A673 (cell line): Measurements from ENCODE around the gene RPP25L. TPM values are rescaled to one million over a fixed set of nuclear protein-coding genes. Genes with fewer than 3 reads are reported as not detected.

ENCODE experiments used
- BruUV-seq: library from RNA; stranded (reverse); fragments of 400-500 nt; replicated peaks from 2 replicates; lab custom pipeline; 2021; lab: Mats Ljungman, UMichigan
- CTCF ChIA-PET: fragments of 300-600 bp; sonication (Branson Sonifier 250); formaldehyde crosslinking; loops from one replicate; lab custom pipeline; 2022; ENCODE audit warnings: antibody characterized with exemption; lab: Charles Lee
- POLR2A ChIA-PET: fragments of 300-600 bp; sonication (Branson Sonifier 250); formaldehyde crosslinking; loops from one replicate; lab custom pipeline; 2022; ENCODE audit warnings: antibody characterized with exemption; ENCODE audit not compliant: low non-redundant PET; lab: Charles Lee
- DNase-seq: peaks from one replicate; pipeline ENCODE4 v3.0.0-alpha.2; 2015; ENCODE audit warnings: low spot score
- H3K27ac ChIP-seq: fragments of 200-600 bp; sonication (generic); 2 replicates; pipeline ENCODE4 v1.5.1; 2016; ENCODE audit warnings: mixed run types, low read depth, mild to moderate bottlenecking, mixed read lengths, antibody characterized with exemption, low read length; ENCODE audit not compliant: poor library complexity, severe bottlenecking
- H3K27me3 ChIP-seq: fragments of 200-600 bp; sonication (generic); replicated peaks from 2 replicates; pipeline ENCODE4 v1.6.1; 2017; ENCODE audit warnings: mixed run types, low read depth, mild to moderate bottlenecking, mixed read lengths, antibody characterized with exemption, low read length; ENCODE audit not compliant: insufficient read depth, poor library complexity
- H3K36me3 ChIP-seq: fragments of 200-600 bp; sonication (generic); 2 replicates; pipeline ENCODE4 v1.6.1; 2016; ENCODE audit warnings: mixed run types, mild to moderate bottlenecking, mixed read lengths, antibody characterized with exemption, low read length; ENCODE audit not compliant: insufficient read depth, poor library complexity, severe bottlenecking
- H3K4me1 ChIP-seq: fragments of 200-600 bp; sonication (generic); 2 replicates; pipeline ENCODE4 v1.6.1; 2017; ENCODE audit warnings: mixed run types, mild to moderate bottlenecking, mixed read lengths, antibody characterized with exemption, low read length; ENCODE audit not compliant: insufficient read depth, poor library complexity, severe bottlenecking
- H3K4me3 ChIP-seq: fragments of 200-600 bp; sonication (generic); 2 replicates; pipeline ENCODE4 v1.5.1; 2016; ENCODE audit warnings: low read depth, mixed run types, mild to moderate bottlenecking, mixed read lengths, low read length; ENCODE audit not compliant: poor library complexity, severe bottlenecking
- H3K9me3 ChIP-seq: fragments of 200-600 bp; sonication (generic); 2 replicates; pipeline ENCODE4 v1.6.1; 2016; ENCODE audit warnings: mixed run types, low read depth, mild to moderate bottlenecking, mixed read lengths, antibody characterized with exemption, low read length; ENCODE audit not compliant: poor library complexity, severe bottlenecking
- EZH2 ChIP-seq: fragments of 200-600 bp; sonication (generic); IDR thresholded peaks from 2 replicates; pipeline ENCODE4 v1.6.1; 2017; ENCODE audit warnings: borderline replicate concordance, low read depth, mild to moderate bottlenecking, mixed read lengths, antibody characterized with exemption, low read length; ENCODE audit not compliant: poor library complexity, severe bottlenecking
- intact Hi-C: fragments of 100-400 bp; cut with micrococcal nuclease; formaldehyde crosslinking; loops from one replicate; pipeline ENCODE4 v1.10.0; 2022; ENCODE audit not compliant: unreplicated experiment
- total RNA-seq: library from RNA; stranded (reverse); gene quantifications from 2 replicates; pipeline ENCODE4 v1.2.3, GENCODE V29; 2021
- TF ChIP-seq, protein P1 (sequence below): fragments of 300-800, 200-600 bp; sonication (generic); conservative IDR thresholded peaks from 2 replicates; pipeline ENCODE4 v1.5.1; 2017; ENCODE audit warnings: low read depth, mild to moderate bottlenecking, antibody characterized with exemption, low read length, moderate library complexity, mixed read lengths

The RPP25L gene
- total RNA-seq, 1 experiment from 2014 or later: 19.7 TPM

DNA sequence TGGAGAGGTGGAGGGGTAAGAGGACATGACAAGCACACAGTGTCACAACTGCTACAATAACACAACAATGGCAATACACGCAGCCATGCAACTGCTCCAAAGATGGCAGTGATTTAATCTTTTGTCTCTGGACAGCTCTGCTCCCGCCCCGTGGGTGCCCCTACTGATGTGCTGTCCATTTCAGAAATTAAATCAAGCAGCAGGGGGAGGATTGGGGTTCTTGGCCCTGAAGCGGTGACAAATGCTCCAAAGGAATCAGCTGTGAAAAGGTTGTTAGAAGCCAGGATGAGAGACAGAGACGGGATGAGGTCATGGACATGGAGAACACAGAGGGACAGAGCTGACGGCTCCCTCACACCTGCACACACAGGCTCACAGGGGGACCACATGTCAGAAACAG lies 44.9 kb downstream of the RPP25L start:
- Histone ChIP-seq H3K36me3 (no peaks in the 10 kb centered on the region), H3K27ac (no peak overlapping the region), H3K4me3 (no peak overlapping the region), H3K27me3 (no peaks in the 10 kb centered on the region), H3K9me3 (no peaks in the 10 kb centered on the region), H3K4me1 (no peaks in the 10 kb centered on the region)
- CTCF ChIA-PET: no interaction called here
- POLR2A ChIA-PET: no interaction called here
- no peak for DNase-seq
- intact Hi-C loops: no loop called here
- BruUV-seq: no TSS peak
- TF ChIP-seq, protein P1, sequence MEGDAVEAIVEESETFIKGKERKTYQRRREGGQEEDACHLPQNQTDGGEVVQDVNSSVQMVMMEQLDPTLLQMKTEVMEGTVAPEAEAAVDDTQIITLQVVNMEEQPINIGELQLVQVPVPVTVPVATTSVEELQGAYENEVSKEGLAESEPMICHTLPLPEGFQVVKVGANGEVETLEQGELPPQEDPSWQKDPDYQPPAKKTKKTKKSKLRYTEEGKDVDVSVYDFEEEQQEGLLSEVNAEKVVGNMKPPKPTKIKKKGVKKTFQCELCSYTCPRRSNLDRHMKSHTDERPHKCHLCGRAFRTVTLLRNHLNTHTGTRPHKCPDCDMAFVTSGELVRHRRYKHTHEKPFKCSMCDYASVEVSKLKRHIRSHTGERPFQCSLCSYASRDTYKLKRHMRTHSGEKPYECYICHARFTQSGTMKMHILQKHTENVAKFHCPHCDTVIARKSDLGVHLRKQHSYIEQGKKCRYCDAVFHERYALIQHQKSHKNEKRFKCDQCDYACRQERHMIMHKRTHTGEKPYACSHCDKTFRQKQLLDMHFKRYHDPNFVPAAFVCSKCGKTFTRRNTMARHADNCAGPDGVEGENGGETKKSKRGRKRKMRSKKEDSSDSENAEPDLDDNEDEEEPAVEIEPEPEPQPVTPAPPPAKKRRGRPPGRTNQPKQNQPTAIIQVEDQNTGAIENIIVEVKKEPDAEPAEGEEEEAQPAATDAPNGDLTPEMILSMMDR: no peak
- TF ChIP-seq EZH2: no peak

GRCh38 chr9:34566322-34566721 lies 45.6 kb downstream of the RPP25L start:
- ChIA-PET POLR2A (no interaction called here), CTCF (no interaction called here)
- Histone ChIP-seq H3K4me3 (no peak overlapping the region), H3K27ac (no peak overlapping the region), H3K9me3 (no peaks in the 10 kb centered on the region), H3K4me1 (no peaks in the 10 kb centered on the region), H3K27me3 (no peaks in the 10 kb centered on the region), H3K36me3 (no peaks in the 10 kb centered on the region)
- BruUV-seq: no TSS peak
- no peak for DNase-seq
- intact Hi-C loops: no loop called here
- no peak for TF ChIP-seq EZH2

DNA sequence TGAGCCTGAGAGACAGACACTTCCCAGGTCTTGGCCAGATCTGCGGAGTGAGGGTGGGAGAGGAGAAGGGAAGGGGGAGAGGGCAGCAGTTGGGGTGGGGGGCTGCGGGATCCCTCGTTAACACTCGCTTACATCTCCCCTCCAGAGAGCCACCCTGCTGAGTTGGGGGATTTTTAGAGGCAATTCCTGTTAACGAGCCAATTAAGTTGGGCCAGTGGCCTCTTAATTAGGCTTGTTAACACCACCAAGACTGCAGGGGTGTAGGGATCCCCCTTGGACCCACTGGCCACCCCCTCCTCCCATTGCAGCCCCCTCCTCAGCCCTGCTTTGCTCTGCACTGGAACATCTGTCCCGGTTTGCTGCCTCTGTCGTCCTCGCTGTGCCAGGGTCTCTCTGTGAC lies 46.0 kb downstream of the RPP25L start:
- Histone ChIP-seq H3K27me3 (no peaks in the 10 kb centered on the region), H3K9me3 (no peaks in the 10 kb centered on the region), H3K27ac (no peak overlapping the region), H3K36me3 (no peaks in the 10 kb centered on the region), H3K4me1 (no peaks in the 10 kb centered on the region), H3K4me3 (no peak overlapping the region)
- POLR2A ChIA-PET: no interaction called here
- no peak for TF ChIP-seq EZH2
- TF ChIP-seq, protein P1: no peak
- intact Hi-C loops: no loop called here
- CTCF ChIA-PET: no interaction called here
- no TSS peak for BruUV-seq
- no peak for DNase-seq

GRCh38 chr9:34564617-34565016 lies 47.3 kb downstream of the RPP25L start:
- ChIA-PET CTCF (no interaction called here), POLR2A (no interaction called here)
- H3K4me1 ChIP-seq: no peaks in the 10 kb centered on the region
- no peaks in the 10 kb centered on the region for H3K27me3 ChIP-seq
- intact Hi-C loops: no loop called here
- no peaks in the 10 kb centered on the region for H3K9me3 ChIP-seq
- H3K4me3 ChIP-seq: no peak overlapping the region
- no TSS peak for BruUV-seq
- no peak overlapping the region for H3K27ac ChIP-seq
- no peaks in the 10 kb centered on the region for H3K36me3 ChIP-seq
- no peak for DNase-seq
- TF ChIP-seq, protein P1: no peak
- no peak for TF ChIP-seq EZH2
